COLO829 (cell line): ENCODE results near the gene PDPN.
"Not testable (repeated sequence)": the region's sequence is repeated elsewhere in the genome, so short reads cannot be mapped to it uniquely, and the experiment has no call there.

Experiments
- DNase-seq: peaks from one replicate; pipeline ENCODE4 v3.0.0; 2012; ENCODE audit warnings: low spot score

The PDPN gene

DNA sequence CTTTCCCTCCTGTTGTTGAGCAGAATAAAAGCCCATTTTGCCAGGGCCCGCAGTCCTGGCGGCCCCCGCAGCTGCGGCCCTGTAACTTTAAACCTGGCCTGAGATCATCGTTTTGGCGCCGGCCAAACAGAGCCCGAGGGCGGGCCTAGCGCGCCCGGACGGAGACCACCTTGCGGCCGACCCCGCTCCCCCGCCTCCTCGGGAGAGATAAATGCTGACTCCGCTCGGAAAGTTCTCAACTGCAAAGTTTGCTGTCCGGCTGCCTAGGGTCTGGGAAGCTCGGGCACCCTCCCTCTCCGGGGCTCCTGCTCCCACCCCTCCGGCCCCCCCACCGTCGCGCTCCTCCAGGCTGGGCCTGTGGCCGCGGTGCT lies at the start of gene PDPN:
Gene PDPN, plus strand, starts transcription at position 238 of the 371 bp plus-strand sequence. CDS start 202 bp downstream, outside the sequence.
- no peak for DNase-seq

- no peak for DNase-seq
Observed at GRCh38 chr1:13535227-13535626, 48.4 kb upstream of the PDPN start.

- DNase-seq = no peak
Observed at GRCh38 chr1:13536571-13536970, 47.1 kb upstream of the PDPN start.

DNA sequence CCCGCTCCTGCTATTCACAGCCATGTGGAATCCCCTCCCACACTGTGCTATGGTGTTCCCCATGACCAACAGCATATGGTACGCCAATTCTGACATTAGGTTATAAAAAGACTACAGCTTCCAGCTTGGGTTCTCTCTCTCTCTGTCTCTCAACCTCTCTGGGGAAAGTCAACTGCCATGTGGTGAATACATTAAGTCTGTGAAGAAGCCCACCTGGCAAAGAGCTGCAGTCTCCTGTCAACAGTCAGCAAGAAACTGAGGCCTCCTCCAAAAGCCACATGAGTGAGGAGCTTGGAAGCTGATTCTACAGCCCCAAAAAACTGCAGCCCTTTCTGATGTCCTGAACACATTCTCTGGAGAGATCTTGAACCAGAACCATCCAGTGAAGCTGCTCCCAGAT lies 44.8 kb upstream of the PDPN start:
- no peak for DNase-seq

- no peak for DNase-seq
Observed at GRCh38 chr1:13539683-13540082, 43.9 kb upstream of the PDPN start.

DNA sequence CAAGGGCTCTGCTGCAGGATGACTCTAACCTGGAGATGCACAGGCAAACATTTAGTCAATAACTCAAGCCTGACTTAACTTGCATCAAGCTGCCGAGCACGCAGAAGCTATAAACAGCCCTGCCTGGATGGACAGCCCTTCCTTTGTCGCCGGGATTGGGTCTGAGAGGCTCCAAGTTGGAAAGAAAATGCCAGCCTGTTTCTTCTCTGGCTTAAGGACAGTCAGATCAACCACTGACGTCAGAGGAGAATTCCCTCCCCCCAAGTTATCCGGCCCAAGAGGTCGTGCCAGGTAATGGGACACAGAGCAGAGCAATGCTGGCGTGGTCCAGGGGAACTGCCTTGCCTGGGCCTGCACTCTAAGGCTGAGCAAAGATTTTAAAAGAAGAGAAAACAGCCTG lies 42.8 kb upstream of the PDPN start:
- no peak for DNase-seq

- no peak for DNase-seq
Observed at GRCh38 chr1:13541435-13542215, 42.0 kb upstream of the PDPN start.

GRCh38 chr1:13543451-13544220 lies 40.0 kb upstream of the PDPN start:
- no peak for DNase-seq

GRCh38 chr1:13544221-13544556 lies 39.4 kb upstream of the PDPN start:
- DNase-seq = no peak

DNA sequence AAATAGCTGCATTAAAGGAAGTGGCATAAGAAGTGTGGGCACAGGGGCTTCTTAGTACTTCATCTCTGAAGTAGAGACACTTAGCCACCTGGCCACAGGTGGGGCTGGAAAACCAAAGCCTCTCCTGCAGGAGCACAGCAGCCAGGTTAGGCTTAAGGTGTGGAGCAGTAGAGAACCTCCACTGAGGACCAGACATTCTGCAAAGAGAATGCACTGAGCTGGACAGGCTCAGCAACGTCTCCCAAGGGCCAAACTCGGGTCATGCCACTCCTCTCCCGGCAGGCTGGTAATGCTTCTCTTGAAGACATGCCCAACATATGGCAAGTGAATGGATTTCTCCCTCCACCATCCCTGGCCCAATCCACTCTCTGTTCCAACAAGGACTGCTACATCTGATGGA lies 36.8 kb upstream of the PDPN start:
- DNase-seq = no peak

GRCh38 chr1:13548281-13548680 lies 35.4 kb upstream of the PDPN start:
- no peak for DNase-seq

- no peak for DNase-seq
Observed at GRCh38 chr1:13549021-13549420, 34.6 kb upstream of the PDPN start.

- no peak for DNase-seq
Observed at GRCh38 chr1:13549521-13549920, 34.1 kb upstream of the PDPN start.

- no peak for DNase-seq
Observed at GRCh38 chr1:13550663-13551062, 33.0 kb upstream of the PDPN start.

DNA sequence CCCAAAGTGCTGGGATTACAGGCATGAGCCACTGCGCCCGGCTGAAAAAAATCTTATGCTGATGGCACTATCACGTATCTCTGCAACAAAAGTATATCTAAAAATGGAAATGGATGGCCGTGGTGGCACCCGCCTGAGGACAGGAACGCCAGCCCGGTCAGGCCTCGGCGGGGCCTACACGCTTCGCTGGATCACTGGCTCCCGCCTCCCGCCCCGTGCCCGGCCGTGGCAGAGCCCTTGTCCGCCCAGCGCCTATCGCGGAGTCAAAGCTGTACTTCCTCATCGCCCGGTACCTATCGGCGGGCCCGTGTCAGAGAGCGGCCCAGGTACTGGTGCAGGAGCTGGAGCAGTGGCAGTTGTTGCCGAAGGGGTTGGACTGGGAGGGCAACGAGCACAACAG lies 28.8 kb upstream of the PDPN start:
- no peak for DNase-seq

DNA sequence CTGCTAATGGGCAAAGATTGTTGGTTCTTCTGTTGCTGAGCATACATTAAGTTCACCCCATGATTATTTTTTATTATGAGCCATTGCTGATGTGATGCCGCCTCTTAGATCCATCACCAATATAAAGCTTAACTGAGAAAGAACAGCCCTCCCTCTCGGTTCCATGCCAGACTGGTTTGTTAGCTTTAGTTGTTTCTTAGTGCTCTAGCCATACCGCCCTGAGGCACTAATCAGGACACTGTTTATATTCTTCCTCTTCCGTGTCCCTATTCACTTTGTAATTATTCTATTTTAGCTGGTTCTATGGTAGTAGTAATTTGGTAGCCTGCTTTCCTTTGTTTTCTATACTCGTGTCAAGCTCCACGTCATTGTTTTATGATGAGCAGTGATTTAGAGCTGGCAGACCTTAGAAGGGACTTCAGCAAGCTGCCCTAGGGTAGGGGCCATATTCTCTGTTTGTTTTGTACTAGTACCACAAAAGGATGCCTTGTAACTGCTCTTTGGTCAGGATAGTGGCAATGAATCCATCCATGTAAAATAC lies 27.3 kb upstream of the PDPN start:
- no peak for DNase-seq

DNA sequence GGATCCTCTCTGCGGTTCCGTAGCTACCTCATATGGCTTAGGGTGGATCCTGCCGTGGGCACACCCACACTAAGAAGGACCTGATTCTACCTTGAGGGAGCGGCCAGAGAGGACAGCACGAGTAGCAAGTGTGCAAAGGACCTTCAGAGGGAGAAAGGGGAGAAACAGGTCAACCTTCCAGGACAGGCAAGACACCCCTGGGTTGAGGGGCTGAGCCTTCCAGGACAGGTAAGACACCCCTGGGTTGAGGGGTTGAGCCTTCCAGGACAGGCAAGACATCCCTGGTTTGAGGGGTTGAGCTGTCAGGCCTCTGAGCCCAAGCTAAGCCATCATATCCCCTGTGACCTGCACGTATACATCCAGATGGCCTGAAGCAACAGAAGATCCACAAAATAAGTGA lies 23.1 kb upstream of the PDPN start:
- no peak for DNase-seq

- DNase-seq = not testable (repeated sequence)
Observed at GRCh38 chr1:13562981-13563380, 20.7 kb upstream of the PDPN start.

GRCh38 chr1:13564073-13564472 lies 19.6 kb upstream of the PDPN start:
- no peak for DNase-seq

DNA sequence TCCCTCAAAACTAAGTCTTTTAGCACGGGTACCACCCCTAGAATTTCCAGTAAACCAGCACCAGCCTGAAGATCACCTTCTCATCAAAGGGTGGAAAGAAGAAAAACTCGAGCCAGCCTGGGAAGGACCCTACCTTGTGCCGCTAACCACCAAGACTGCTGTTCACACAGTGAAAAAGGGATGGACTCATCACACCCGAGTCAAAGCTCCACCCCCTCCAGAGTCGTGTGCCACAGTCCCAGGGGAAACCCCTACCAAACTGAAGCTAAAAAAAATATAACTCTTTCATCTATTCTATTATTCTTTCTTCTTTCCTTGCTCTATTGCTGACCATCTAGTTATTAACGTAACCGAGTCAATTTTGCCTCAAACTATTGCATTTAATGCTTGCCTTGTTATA lies 13.2 kb upstream of the PDPN start:
- DNase-seq = not testable (repeated sequence)

- DNase-seq = no peak
Observed at GRCh38 chr1:13570924-13571323, 12.7 kb upstream of the PDPN start.

- no peak for DNase-seq
Observed at GRCh38 chr1:13573586-13573985, 10.0 kb upstream of the PDPN start.

DNA sequence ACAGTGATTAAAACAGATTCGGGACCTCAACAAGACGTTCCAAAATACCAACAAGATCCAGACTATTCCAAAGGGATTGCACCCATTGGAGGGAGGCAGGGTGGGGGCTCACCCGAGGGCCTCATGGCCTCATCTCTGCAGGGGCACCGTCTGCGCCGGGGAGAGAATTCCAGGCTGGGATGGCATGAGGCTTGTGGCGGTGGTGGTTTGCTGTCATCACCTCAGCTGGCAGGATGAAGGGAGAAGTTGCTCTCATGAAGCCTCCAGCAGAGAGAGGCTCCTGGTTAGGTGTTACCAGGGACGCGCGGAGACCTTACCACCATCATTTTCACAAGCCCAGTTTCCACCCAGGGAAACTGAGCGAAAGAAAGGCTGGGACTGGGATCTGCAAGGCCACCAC lies 6.7 kb upstream of the PDPN start:
- no peak for DNase-seq
